ENCODE data around the gene FAAP100. TPM values are rescaled to one million over a fixed set of nuclear protein-coding genes. Genes with fewer than 3 reads are reported as not detected.

The FAAP100 gene
- total RNA-seq, 1 donor from 2014 or later = 64.6 TPM

DNA sequence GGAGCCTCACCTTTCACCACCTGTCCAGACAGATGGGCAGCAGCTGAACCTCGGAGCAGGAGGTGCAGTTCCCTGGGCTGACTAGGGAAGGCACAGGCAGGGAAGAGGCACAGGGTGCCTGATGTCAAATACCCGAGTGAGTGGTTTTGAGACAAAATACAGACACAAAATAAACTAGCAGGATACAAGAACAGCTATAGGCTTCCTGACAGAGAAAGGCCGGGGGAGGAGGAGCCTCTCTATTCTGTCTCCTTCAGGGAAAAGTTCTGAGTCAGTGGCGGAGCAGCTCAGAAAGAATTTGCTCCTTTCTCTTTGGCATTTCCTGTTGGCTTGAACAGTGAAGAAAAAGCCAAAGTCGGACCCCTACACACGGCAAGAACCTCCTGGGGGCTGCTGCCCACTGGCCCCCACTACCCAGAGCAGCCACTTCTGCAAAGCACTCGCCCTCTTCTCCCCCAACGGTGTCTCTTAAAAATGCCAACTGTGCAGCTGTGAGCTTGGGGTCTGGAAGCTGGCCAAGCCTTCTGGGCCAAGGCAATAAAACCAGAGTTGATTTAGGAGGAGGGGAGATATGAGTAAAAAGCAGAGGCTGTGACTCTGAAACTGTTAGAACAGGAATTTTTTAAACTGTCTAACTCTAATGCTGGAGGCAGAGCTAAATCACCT lies 14.4 kb upstream of the FAAP100 start:
- H3K4me3 Mint-ChIP-seq (ENCODE audit: unreplicated experiment) = peak overlapping the region; percentile 62

DNA sequence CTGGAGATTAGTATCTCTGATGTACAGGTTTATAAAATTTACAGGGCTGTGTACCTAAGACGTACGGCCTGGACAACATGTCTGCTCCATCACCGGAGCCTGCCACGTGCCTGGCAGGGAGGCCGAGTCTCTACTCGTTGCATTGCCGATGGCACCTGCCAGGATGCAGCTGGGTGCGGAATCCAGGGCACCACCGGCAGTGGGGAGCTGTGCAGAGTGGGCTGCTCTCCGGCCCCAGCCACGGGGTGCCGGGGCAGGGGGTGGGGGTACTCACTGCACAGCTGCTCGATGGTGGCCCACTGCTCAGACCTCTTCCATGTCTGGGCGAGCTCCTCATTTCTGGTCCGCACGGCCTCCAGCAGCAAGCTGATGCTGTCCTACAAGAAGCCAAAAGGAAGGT lies 13.1 kb upstream of the FAAP100 start:
- peaks cover 49% of the 10 kb centered on the region for H3K36me3 Mint-ChIP-seq (ENCODE audit: unreplicated experiment)
- H3K4me3 Mint-ChIP-seq (ENCODE audit: unreplicated experiment) = peak overlapping the region; percentile 62

More for the DNA sequence above, 14.4 kb upstream of the FAAP100 start:
- H3K27ac Mint-ChIP-seq (ENCODE audit: unreplicated experiment) = peak overlapping the region; percentile 94
- no peaks in the 10 kb centered on the region for H3K9me3 Mint-ChIP-seq (ENCODE audit: unreplicated experiment)
- H3K4me1 Mint-ChIP-seq (ENCODE audit: unreplicated experiment) = peaks cover 77% of the 10 kb centered on the region
- H3K36me3 Mint-ChIP-seq (ENCODE audit: unreplicated experiment) = peaks cover 50% of the 10 kb centered on the region
- no peaks in the 10 kb centered on the region for H3K27me3 Mint-ChIP-seq (ENCODE audit: unreplicated experiment)
- DNase-seq (ENCODE audit: extremely low spot score, unreplicated experiment) = peak; percentile 98
- TF ChIP-seq, protein P1, sequence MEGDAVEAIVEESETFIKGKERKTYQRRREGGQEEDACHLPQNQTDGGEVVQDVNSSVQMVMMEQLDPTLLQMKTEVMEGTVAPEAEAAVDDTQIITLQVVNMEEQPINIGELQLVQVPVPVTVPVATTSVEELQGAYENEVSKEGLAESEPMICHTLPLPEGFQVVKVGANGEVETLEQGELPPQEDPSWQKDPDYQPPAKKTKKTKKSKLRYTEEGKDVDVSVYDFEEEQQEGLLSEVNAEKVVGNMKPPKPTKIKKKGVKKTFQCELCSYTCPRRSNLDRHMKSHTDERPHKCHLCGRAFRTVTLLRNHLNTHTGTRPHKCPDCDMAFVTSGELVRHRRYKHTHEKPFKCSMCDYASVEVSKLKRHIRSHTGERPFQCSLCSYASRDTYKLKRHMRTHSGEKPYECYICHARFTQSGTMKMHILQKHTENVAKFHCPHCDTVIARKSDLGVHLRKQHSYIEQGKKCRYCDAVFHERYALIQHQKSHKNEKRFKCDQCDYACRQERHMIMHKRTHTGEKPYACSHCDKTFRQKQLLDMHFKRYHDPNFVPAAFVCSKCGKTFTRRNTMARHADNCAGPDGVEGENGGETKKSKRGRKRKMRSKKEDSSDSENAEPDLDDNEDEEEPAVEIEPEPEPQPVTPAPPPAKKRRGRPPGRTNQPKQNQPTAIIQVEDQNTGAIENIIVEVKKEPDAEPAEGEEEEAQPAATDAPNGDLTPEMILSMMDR (IDR thresholded peaks at IDR 0.05) = no peak

DNA sequence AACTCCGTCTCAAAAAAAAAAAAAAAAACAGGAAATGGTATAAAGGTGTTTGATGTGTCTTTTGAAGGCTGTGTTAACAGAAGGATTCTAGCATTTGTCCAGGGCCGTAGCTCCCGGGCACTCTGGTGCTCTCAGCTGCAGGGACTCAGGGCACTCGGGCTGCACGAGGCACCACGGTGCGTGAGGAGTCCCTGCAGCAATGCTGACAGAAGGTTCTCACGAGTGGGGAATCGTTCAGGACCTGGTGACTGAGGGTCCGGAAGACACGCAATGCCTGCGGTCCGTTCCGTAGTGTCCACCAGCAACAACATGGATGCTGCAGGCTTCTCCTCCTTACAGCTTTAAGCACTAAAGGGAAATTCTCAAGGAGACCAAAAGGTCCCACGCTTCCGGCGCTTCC lies 12.6 kb upstream of the FAAP100 start:
- TF ChIP-seq, protein P1 (IDR thresholded peaks at IDR 0.05) = no peak
- Mint-ChIP-seq H3K4me1 (ENCODE audit: unreplicated experiment) (peaks cover 80% of the 10 kb centered on the region), H3K4me3 (ENCODE audit: unreplicated experiment) (peak overlapping the region; percentile 62), H3K36me3 (ENCODE audit: unreplicated experiment) (peaks cover 44% of the 10 kb centered on the region), H3K9me3 (ENCODE audit: unreplicated experiment) (no peaks in the 10 kb centered on the region), H3K27me3 (ENCODE audit: unreplicated experiment) (no peaks in the 10 kb centered on the region), H3K27ac (ENCODE audit: unreplicated experiment) (peak overlapping the region; percentile 94)
- DNase-seq (ENCODE audit: extremely low spot score, unreplicated experiment) = no peak

More for the DNA sequence above, 13.1 kb upstream of the FAAP100 start:
- H3K9me3 Mint-ChIP-seq (ENCODE audit: unreplicated experiment) = no peaks in the 10 kb centered on the region
- DNase-seq (ENCODE audit: extremely low spot score, unreplicated experiment) = no peak
- H3K27me3 Mint-ChIP-seq (ENCODE audit: unreplicated experiment) = no peaks in the 10 kb centered on the region
- H3K4me1 Mint-ChIP-seq (ENCODE audit: unreplicated experiment) = peaks cover 84% of the 10 kb centered on the region
- H3K27ac Mint-ChIP-seq (ENCODE audit: unreplicated experiment) = peak overlapping the region; percentile 94
- TF ChIP-seq, protein P1 (IDR thresholded peaks at IDR 0.05) = no peak

DNA sequence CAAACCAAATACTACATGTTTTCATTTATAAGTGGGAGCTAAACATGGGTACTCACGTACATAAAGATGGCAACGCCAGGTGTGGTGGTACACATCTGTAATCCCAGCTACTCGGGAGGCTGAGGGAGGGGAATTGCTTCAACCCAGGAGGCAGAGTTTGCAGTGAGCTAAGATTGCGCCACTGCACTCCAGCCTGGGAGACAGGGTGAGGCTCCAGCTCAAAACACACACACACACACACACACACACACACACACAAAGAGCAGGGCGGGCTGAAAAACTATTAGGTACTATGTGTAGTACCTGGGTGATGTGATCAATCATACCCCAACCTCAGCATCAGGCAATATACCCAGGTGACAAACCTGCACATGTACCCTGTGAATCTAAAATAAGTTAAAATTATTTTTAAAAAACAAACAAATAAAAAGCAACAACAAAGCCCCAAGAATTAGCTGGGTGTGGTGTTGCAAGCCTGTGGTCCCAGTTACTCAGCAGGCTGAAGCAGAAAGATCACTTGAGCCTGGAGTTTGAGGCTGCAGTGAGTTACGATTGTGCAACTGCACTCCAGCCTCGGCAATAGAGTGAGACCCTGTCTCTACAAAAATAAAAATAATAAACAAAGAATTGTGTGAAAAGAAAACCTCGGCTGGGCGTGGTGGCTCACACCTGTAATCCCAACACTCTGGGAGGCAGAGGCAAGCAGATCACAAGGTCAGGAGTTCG lies 11.9 kb upstream of the FAAP100 start:
- Mint-ChIP-seq H3K4me1 (ENCODE audit: unreplicated experiment) (peaks cover 81% of the 10 kb centered on the region), H3K36me3 (ENCODE audit: unreplicated experiment) (peaks cover 42% of the 10 kb centered on the region), H3K9me3 (ENCODE audit: unreplicated experiment) (no peaks in the 10 kb centered on the region), H3K27me3 (ENCODE audit: unreplicated experiment) (no peaks in the 10 kb centered on the region), H3K27ac (ENCODE audit: unreplicated experiment) (peak overlapping the region; percentile 94), H3K4me3 (ENCODE audit: unreplicated experiment) (peak overlapping the region; percentile 62)
- TF ChIP-seq, protein P1 (IDR thresholded peaks at IDR 0.05) = no peak
- DNase-seq (ENCODE audit: extremely low spot score, unreplicated experiment) = no peak

DNA sequence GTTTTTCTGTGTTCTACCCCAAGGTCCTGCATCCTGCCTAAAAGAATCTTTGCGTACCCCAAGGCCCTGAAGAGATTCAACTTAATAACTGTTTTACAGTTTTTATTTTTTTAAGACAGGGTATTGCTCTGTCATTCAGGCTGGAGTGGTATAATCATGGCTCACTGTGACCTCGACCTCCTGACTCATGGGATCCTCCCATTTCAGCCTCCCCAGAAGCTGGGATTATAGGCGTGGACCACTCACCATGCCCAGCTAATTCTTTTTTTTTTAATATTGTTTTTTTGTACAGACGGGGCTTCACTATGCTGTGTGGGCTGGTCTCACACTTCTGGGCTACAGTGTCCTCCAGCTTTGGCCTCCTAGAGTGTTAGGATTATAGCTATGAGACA lies 9.3 kb upstream of the FAAP100 start:
- DNase-seq (ENCODE audit: extremely low spot score, unreplicated experiment) = no peak
- no peaks in the 10 kb centered on the region for H3K9me3 Mint-ChIP-seq (ENCODE audit: unreplicated experiment)
- no peaks in the 10 kb centered on the region for H3K27me3 Mint-ChIP-seq (ENCODE audit: unreplicated experiment)
- H3K4me3 Mint-ChIP-seq (ENCODE audit: unreplicated experiment) = no peak overlapping the region
- peak overlapping the region; percentile 84 for H3K27ac Mint-ChIP-seq (ENCODE audit: unreplicated experiment)
- H3K36me3 Mint-ChIP-seq (ENCODE audit: unreplicated experiment) = peaks cover 42% of the 10 kb centered on the region
- TF ChIP-seq, protein P1 (IDR thresholded peaks at IDR 0.05) = no peak
- H3K4me1 Mint-ChIP-seq (ENCODE audit: unreplicated experiment) = peaks cover 64% of the 10 kb centered on the region

Measured in osteocyte (in vitro differentiated cells).